ENCODE data around the gene NKAIN1. TPM values are rescaled to one million over a fixed set of nuclear protein-coding genes. Genes with fewer than 3 reads are reported as not detected.

Gene NKAIN1
- total RNA-seq, 2 experiments from 2014 or later, result 0.26 to 0.79 TPM

DNA sequence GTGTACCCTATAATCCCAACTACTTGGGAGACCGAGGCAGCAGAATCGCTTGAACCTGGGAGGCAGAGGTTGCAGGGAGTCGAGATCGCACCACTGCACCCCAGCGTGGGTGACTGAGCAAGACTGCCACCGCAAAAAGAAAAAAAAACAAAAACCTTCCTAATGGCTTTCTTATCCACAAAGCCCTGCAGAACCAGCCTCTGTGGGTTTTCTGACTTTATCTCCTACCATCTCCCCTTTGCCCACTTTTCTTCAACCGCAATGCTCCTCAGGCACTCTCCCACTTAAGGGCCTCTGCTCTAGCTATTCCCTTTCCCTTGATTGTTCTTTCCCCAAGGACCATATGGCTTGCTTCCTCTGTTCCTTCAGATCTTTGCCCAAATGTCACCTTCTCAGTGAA, 106.3 kb downstream of the NKAIN1 start:
- Mint-ChIP-seq H3K27ac (no peak overlapping the region), H3K27me3 (no peaks in the 10 kb centered on the region), H3K36me3 (no peaks in the 10 kb centered on the region), H3K4me3 (no peak overlapping the region), H3K9me3 (ENCODE audit: low read depth) (no peaks in the 10 kb centered on the region), H3K4me1 (no peaks in the 10 kb centered on the region)
- CTCF ChIA-PET, result no interaction called here
- no peak for ATAC-seq
- no peak for DNase-seq

Other genes with a start within 250 kb of the NKAIN1 start
- 100 to 1,000 TPM; 112 to 113 TPM for gene PUM1, start 174.2 kb downstream of the NKAIN1 start, total RNA-seq
- 100 to 1,000 TPM in 1 of 2 experiments, 10 to 100 TPM in 1; 98.6 to 112 TPM for gene SNRNP40, start 56.9 kb upstream of the NKAIN1 start, total RNA-seq
- 10 to 100 TPM; 23.7 to 24.0 TPM for gene ZCCHC17, start 57.1 kb upstream of the NKAIN1 start, total RNA-seq
- gene FABP3, start 133.2 kb upstream of the NKAIN1 start, total RNA-seq, result not detected
- under 1 TPM in 1 of 2 experiments, not detected in 1; 0.32 TPM for gene SERINC2, start 173.3 kb upstream of the NKAIN1 start, total RNA-seq